T-helper 2 cell treated with Interferon-gamma antibody and Interleukin-4, amounts not matched to agents 100 ng/mL and 5 ng/mL, for 36 hours (primary cell): Measurements from ENCODE around the gene STIM2. TPM values are rescaled to one million over a fixed set of nuclear protein-coding genes. Genes with fewer than 3 reads are reported as not detected.
"Not testable (repeated sequence)": the region's sequence is repeated elsewhere in the genome, so short reads cannot be mapped to it uniquely, and the experiment has no call there.

ENCODE experiments used
- intact Hi-C: fragments of 100-400 bp; cut with micrococcal nuclease; formaldehyde crosslinking; loops from one replicate; pipeline ENCODE4 v1.15.1; 2023
- total RNA-seq: library from RNA; stranded (reverse); gene quantifications from 2 replicates; pipeline ENCODE4 v1.2.3, GENCODE V29; 2022

Gene STIM2
- total RNA-seq, 1 donor from 2014 or later = 47.7 TPM

DNA sequence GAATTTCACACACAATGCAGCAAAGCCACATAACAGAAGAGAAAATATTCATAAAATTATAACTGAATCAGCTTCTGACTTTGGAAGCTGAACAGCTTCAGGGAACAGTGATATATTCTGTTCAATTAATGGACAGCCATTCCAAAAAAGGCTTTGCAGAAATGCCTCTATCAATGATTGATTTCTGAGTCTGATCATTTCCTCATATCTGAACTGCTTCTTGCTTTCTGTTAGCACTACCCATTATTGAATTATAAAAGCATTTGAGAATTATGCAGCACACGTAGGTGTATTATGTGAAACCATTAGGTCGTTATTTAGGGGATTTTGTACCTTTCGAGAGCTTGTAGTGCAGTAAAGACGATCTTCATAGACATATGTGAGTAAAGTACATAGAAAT, 159.6 kb downstream of the STIM2 start:
- intact Hi-C loops = no loop called here

DNA sequence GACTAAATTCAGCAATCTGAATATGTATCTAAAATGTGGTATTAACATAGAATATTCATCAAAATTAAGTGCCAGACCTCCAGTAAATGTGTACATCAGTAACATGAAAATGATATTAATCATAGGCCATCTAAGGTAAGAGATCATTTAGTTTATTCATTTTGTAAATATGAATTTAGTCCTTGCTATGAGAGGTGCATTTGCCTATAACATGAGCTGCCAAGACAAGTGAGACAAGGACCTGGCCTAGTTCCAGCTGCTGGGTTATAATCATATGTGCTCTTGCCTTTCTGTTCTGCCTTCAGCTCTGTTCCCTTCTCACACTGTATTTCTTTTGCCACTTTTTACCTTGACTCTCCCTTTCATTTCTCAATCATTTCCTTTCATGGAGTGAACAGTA, 160.0 kb downstream of the STIM2 start:
- intact Hi-C loops = no loop called here

DNA sequence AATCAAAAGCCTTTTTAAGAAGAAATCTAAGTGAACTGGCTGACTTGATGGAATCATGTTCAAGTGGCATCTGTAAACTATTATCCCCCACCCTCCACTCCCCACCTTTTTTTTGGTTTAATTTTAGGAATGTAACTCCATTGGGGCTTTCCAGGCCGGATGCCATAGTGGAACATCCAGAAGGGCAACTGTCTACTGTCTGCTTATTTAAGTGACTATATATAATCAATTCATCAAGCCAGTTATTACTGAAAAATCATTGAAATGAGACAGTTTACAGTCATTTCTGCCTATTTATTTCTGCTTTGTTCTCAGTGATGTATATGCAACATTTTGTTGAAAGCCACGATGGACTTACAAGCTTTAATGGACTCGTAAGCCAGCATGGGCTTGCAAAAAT, 162.3 kb downstream of the STIM2 start:
- intact Hi-C loops = no loop called here

DNA sequence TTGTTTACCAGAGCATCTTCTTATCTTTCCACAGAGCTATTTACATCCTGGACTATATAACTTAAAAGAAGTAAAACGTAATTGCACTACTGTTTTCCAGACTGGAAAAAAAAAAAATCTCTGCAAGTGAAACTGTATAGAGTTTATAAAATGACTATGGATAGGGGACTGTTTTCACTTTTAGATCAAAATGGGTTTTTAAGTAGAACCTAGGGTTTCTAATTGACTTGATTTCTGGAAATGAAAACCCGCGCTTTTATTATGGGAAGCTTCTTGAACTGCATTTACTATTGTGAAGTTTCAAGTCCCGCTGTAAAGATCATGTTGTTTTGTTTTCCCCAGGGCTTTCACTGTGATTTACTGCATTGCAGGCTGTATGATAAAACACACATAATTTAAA, 162.7 kb downstream of the STIM2 start:
- intact Hi-C loops = no loop called here

DNA sequence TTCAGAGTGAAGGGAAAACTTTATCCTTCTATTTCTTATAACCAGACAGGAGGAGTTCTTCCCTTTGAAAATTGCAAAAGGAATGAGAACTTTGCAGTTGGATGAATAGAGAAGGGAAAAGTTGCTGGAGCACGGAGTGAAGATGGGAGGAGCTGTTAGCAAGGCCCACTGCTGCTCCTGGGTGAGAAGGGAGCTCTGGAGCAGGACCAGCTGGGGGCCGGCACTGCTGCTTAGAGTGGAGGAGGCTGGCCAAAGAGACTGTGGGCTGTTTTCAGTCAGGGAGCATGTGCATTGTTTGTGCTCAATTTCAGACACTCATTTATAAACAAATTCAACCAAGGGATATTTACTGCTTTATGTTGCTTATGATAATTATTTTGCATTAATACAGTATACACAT, 164.2 kb downstream of the STIM2 start:
- intact Hi-C loops = no loop called here

DNA sequence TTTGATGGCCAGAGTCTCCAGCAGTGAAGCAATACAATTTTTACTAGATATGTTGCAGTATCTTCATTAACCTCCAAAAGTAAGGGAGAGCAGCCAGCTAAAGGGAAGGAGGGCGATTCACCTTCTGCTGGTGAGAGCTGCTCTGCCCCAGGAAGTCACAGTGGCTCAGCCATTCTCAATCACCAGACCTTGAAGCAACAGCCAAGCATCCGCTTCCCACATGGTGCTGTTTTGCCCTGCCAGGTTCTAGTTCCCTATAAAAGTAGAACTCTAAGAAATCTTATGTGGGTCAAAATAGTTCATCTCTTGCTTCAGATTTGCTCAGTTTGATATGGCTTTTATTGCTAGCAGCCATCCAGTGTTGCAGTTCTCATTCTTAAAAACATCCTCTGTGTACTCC, 166.8 kb downstream of the STIM2 start:
- intact Hi-C loops = no loop called here

DNA sequence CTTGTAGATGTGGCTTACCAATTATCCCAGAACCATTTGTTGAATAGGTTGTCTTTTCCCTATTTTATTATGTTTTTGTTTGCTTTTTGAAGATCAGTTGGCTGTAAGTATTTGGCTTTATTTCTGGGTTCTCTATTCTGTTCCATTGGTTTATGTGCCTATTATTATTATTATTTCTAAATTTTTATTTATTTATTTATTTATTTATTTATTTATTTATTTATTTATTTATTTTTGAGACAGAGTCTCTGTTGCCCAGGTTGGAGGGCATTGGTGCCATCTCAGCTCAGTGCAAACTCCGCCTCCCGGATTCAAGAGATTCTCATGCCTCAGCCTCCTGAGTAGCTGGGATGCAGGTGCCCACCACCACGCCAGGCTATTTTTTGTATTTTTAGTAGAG, 174.5 kb downstream of the STIM2 start:
- intact Hi-C loops = not testable (repeated sequence)

DNA sequence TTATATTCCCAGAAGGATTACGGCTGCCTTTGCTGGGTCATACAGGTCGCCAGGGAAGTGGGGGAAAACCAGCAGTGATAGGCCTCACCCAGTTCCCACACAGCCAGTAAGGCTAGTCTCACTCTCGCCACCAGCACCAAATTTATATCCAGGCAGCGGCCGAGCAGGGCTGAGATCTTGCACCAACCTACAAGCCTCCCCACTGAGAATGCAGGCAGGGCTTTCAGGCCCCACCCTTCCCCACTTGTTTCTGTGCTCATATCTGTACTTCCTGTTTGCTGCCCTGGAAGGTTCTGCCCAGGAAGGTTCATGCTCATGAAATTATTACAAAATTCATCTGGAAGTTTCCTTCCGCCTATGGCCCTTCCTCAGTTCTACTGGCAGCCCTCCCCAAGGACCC, 179.7 kb downstream of the STIM2 start:
- intact Hi-C loops = no loop called here

DNA sequence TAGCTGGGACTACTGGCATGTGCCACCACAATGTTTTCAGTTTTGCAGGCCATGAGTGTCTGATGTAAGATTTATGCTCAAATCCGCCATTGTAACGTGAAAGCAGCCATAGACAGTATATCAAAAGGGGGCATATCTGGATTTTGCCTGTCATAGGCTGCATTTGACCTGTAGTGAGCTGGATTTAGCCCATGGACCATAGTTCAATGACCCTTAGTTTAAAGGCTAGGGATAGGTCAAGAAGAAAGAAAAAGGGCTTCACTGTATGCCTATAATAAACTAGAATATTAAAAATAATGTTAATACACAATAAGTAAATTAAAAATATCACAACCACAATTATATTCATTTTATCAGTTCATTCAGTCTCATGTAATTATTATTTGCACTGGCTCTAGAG, 181.8 kb downstream of the STIM2 start:
- intact Hi-C loops = no loop called here

DNA sequence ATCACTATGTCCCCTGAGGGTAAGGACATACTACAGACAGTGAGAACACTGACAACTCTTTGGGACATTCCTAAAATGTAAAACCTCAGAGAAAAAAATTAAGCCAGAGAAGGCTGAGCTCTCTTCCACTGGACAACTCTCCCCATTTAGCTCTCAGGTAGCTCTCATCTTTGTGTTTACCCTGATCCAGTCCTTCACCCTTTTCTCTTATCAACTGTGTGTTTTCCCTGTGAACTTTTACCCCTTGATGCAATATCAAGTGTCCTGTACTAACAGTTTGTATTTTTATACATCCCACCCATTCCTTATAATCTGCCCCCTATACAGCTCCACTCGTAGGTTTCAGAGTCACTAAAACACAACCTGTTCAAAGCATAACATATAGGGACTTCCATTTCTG, 182.6 kb downstream of the STIM2 start:
- intact Hi-C loops = no loop called here

DNA sequence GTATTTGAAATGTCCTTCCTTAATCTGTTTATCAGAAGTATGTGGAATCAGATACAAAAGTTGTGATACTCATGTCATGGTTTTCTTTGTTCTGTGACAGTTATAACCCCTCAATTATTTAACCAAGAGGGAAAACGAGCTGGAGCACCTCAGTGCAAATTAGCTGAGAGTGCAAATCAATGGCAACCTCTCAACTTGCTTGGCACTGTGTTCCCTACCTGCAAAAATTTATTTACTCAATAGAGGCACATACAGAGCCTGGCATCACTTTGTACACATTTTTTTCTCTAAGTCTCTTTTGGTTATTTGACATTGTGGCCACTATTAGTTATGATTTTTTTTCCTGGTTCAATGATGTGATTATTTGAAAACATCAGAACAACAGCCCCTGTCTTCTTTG, 186.2 kb downstream of the STIM2 start:
- intact Hi-C loops = loop anchor here (2.0 kb wide), 1 partner anchor 272 kb away; no protein-coding TSS in a partner anchor

DNA sequence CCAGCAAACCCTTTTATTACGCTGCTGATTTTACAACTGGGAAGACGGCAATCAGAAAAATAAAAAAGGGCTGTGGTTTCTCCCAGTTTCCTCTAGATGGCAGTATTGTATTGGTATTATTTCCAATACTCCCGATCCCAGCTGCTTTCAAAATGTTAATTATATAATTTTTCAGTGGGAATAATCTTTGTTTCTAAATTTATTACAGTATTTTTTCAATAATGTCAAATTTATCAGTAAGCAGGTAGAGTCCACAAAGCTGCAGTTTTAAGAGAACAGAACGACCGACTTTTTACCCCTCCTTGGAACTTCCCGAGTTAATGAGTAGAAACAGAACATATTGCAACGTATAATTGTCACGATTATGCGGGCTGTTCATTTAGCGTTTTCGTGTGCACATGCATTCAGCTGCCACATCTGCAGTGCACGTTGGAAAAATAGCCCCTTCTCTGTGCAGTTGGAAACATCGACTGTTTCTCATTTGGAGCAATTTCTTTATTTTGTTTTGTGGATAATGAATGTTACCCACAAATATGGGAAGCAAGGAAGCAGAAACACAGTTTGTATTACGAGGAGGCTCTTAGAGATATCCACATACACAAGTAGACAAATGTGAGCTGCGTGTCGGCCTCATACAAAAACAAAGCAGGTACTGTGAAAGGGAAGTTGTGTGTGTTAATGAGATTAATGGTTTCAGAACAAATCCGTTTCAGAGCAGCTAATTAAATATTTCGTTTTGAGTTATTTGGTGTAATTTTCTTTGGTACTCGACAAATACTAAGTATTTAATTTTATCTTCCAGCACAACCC, 188.0 kb downstream of the STIM2 start:
- intact Hi-C loops = no loop called here

DNA sequence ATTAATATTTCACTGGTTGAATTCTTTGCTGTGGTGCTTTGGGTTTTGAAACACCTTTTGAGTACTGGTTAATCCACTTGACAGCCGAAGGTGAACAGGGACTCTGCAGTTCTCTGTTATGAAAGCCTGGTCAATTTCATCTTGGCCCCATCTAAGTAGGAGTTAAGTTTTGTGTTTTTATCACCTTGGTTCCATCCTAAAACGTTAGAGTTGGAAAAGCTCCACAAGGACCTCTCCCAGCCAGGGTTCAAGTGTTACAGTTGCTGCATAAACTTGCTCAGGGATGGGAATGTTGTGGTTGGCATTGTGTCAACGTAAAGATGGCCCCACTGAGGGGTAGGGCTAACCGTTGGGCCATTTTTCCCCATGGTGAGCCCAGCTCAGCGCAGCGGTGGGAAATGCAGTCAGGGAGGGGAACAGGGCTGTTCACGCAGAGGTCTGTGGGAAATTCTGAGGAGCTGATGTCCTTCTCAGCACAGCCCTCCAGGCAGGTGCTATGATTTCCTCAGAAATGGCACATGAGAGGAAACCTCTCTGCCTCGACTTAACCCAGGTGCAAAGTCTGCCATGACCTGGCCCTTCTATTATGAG, 188.7 kb downstream of the STIM2 start:
- intact Hi-C loops = no loop called here

DNA sequence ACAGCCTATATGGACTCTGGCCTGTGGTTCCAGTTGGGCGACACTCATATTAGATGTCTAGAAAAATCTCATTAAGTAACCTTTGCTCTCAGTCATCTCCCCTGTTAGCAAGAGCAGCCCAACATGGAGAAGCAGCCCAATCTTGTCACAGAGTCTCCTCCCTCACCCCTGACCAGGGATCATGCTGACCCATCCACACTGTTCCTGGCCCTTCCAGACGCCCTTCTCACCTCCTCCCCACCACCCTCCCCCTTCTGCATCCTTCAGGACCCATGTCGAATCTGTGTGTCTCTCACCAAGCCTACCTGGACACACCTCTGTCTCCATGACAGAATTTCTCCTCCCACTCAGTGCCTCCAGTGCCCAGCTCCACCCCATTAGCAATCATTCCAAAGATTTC, 190.1 kb downstream of the STIM2 start:
- intact Hi-C loops = no loop called here

DNA sequence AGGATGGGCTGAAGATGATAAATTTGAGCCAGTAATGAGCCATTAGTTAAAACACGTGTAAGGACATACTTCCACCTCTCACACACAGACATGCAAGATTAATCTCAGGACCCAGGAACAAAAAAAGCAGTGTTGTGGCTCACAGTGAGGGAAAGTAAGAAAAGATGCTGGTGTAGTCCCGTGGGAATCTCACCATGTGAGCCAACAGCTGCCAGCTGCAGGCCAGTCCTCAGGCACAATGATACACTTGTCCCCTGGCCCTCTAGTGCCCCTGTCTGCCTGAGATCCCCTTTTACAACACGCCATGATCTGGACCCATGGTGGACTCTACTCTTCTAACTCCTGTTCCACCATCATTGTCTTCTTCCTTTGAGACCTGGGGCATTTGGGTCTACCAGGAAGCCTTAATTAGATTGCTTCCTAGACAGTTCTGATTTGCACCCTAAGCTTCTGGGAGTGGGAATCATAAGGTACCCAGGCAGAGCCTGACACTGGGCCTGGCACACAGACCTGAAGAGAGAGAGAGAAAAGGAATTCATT, 194.7 kb downstream of the STIM2 start:
- intact Hi-C loops = no loop called here

DNA sequence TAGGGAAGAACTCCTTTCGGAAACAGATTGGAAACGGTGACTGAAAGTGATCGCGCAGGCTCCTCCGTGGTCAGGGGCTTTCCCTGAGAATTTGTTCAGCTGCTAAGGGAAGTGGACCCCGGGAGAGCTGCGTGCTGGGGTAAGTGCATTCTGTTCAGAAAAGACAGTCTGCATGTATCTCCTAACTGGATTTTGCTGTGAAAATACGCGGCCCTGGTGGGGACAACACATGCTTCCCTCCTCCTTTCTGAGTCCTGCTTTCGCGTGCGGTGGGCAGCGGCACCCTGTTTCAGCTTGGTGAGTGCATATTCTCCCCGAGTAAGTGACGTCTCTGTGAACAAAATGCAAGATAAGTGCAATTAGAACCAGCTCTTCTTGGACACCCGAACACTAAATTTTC, 195.6 kb downstream of the STIM2 start:
- intact Hi-C loops = no loop called here

DNA sequence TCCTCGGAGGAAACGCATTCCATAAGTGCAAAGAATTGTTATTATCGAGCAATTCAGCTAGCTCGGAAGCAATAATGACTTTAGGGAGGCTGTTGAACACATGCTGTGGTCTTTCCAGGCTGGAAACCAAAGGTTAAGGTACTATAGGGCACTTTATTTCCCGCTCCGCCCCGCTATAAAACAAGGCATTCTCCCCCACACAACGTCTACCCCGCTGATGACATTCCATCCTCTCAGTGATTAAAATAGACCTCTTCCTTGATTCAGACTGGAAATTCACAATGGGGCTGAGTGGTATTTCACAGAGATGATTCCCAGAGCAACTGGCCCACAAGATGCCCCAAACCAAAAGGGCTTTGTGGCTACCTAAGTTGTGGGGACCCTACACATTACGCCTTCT, 196.4 kb downstream of the STIM2 start:
- intact Hi-C loops = no loop called here

DNA sequence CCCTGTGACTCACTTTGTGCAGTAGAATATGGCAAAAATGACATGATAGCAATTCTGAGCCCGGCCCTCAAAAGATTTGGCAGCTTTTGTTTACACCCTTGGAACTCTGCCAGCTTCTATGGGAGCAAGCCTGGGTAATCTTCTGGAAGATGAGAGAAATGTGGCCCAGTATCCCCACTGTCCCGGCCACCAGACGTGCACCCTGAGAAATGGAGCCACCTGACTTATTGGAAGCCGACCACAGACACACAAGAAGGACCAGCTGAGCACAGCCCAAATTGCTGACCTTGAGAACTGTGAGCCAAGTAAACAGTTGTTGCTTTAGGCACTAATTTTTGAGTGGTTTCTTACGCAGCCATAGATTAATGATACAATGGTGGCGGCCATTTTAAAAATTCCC, 197.0 kb downstream of the STIM2 start:
- intact Hi-C loops = no loop called here

DNA sequence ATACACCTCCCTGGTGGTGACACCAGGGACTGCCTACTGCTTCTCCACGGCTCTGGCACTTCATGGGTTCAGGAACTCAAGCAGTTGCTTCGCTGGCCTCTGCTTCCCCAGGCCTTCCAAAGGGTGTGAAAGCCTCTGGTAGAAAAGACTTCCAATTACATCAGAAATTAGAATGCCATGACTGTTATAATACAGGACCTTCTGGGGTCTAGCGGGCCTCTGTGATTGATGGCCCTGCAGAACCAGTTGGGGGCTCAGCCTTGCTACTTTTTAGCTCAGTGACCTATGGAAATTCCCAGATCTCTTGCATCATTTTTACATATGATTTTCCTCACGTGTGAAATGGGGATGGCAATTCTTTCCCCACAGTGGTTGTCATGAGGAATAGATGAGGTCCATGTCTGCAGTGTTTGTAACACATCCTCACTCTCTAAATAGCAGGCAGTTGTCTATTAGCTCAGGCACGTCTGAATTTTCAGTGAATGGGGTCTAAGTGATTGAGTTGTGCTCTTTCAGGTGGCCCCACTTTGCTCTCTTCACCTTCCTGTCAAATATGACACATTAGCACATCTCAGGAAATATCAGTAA, 198.3 kb downstream of the STIM2 start:
- intact Hi-C loops = no loop called here

DNA sequence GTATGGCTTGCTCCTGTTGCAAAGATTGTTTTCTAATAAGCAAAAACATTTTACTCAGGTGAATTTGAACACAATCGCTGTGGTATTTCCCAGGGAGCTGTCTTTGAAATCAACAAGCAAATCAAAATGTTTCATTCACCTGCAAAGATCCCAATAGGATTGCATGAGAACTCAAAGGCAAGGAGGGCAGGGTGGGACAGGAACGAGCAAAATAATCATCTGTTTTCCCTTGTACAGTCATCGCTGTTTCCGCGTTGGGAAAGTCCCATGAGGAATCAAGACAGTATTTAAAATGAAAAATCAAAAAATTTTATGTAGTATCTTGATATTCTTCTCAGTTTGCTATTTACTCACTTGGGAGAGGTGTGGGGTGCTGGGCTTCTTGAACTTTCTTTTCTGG, 198.8 kb downstream of the STIM2 start:
- intact Hi-C loops = no loop called here

DNA sequence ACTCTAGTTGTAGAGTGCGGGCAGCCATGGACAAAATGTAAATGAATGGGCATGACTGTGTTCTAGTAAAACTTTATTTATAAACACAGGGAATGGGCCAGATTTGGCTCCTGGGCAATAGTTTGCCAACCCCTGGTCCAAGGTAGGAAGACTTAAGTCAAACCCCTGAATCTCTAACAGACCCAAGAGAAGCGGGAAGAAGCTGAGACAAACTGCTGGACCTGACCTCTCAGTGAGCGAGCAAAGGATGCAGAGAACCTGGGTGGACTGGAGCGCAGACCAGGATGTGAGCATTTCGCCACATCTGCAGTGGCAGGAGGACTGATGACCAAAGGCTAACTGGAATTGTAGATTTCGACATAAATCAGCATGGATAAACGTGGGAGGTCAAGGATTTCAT, 201.6 kb downstream of the STIM2 start:
- intact Hi-C loops = no loop called here

DNA sequence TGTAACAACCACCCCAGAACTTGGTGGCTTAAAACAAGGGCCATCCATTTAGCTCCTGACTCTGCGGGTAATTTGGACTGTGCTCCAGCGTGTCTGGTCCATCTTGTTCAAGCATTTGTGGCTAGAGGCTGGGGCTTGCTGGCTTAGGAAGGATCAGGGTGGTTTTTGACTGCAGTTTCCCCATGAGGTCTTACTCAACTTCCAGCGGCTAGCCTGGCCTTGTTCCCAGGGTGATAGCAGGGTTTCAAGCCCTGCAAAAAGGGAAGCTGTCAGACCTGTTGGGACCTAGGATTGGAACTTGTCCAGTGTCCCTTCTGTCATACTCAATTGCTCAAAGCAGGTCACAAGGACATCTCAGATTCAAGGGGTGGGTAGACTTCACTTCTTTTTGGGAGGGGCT, 205.9 kb downstream of the STIM2 start:
- intact Hi-C loops = no loop called here
